Esophagus squamous epithelium (tissue), 4 donors: ENCODE results near the gene PSKH1.

Source experiments
- POLR2A ChIP-seq, 4 donors: fragments of 450-650 bp; IDR thresholded peaks; one replicate each; pipeline ENCODE4 v1.6.1; 2017; ENCODE audit warnings: antibody characterized with exemption in 4 of 4, mild to moderate bottlenecking in 4 of 4, moderate library complexity in 3 of 4
- TF ChIP-seq, protein P1 (sequence below), 6 experiments: fragments of 450-650 bp in 4 of 6; fragments of 200-600 bp in 2 of 6; sonication (generic) in 2 of 6; IDR thresholded peaks; one replicate each; pipeline ENCODE4 v1.5.1; 2016 to 2019; ENCODE audit warnings: antibody characterized with exemption in 6 of 6, mild to moderate bottlenecking in 4 of 6, moderate library complexity in 4 of 6

DNA sequence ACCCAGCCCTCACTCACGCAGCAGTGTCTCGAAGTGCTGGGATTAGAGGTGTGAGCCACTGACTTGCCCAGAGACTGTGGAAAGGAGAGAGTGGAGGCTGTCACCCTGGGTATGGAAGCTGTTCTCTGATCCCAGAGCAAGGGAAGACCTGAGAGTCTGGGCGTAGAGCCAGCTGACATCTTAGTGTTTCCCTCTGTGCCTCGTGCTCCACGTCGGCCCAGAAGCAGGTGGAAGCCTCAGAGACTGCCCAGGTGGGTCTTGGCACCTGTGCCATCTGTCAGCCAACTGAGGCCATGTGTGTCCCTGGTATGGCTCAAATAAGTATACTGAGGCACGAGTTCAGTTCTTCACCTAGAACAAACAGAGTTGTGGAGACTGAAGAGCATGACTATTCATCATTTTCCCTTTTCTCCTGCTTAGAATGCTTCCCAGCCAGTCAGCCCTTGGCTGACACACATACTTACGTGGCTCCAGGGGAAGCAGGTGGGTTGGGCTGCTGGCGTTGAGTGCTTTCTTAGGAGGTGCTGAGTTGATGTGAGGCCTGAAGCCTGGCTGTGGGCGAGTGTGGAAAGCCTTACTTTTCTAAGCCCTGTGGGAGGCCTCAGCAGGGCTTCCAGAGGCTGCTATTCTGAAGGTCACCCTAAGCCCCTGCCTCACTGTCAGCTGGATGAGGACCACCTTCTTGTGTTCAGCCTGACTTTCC is 30.5 kb downstream of the PSKH1 start:
- TF ChIP-seq, protein P1, sequence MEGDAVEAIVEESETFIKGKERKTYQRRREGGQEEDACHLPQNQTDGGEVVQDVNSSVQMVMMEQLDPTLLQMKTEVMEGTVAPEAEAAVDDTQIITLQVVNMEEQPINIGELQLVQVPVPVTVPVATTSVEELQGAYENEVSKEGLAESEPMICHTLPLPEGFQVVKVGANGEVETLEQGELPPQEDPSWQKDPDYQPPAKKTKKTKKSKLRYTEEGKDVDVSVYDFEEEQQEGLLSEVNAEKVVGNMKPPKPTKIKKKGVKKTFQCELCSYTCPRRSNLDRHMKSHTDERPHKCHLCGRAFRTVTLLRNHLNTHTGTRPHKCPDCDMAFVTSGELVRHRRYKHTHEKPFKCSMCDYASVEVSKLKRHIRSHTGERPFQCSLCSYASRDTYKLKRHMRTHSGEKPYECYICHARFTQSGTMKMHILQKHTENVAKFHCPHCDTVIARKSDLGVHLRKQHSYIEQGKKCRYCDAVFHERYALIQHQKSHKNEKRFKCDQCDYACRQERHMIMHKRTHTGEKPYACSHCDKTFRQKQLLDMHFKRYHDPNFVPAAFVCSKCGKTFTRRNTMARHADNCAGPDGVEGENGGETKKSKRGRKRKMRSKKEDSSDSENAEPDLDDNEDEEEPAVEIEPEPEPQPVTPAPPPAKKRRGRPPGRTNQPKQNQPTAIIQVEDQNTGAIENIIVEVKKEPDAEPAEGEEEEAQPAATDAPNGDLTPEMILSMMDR (IDR thresholded peaks at IDR 0.05), result no peak
- TF ChIP-seq POLR2A (IDR thresholded peaks at IDR 0.05), result no peak
